Astrocyte of the spinal cord (primary cell): ENCODE results near the gene ACER1.

ENCODE experiments used
- DNase-seq: peaks from one replicate; pipeline ENCODE4 v3.0.0; 2011; ENCODE audit warnings: low read depth, low spot score
- H3K4me3 ChIP-seq: 2 replicates; pipeline ENCODE4 v1.5.1; 2011; ENCODE audit warnings: low read depth, mild to moderate bottlenecking, low read length, moderate library complexity
- CTCF ChIP-seq: IDR thresholded peaks from 2 replicates; pipeline ENCODE4 v1.5.1; 2012; ENCODE audit warnings: low read depth, mild to moderate bottlenecking, low read length, inconsistent platforms
- in situ Hi-C: cut with HindIII; loops from 2 replicates; pipeline ENCODE4 v1.10.0; 2017; ENCODE audit warnings: low sequenced_read_pairs

The ACER1 gene

GRCh38 chr19:6343462-6343861 lies 10.1 kb upstream of the ACER1 start:
- H3K4me3 ChIP-seq: no peak overlapping the region
- in situ Hi-C loops: no loop called here
- DNase-seq: no peak
- no peak for TF ChIP-seq CTCF

- no peak for DNase-seq
- H3K4me3 ChIP-seq: no peak overlapping the region
- no peak for TF ChIP-seq CTCF
- in situ Hi-C loops: no loop called here
Observed at GRCh38 chr19:6340493-6341201, 7.2 kb upstream of the ACER1 start.

GRCh38 chr19:6334490-6335285 lies 1.3 kb upstream of the ACER1 start:
- H3K4me3 ChIP-seq: no peak overlapping the region
- no peak for DNase-seq
- in situ Hi-C loops: no loop called here
- no peak for TF ChIP-seq CTCF

- no peak for DNase-seq
- in situ Hi-C loops: no loop called here
- TF ChIP-seq CTCF: no peak
- no peak overlapping the region for H3K4me3 ChIP-seq
Observed at GRCh38 chr19:6326815-6327214, 6.6 kb downstream of the ACER1 start.

- no peak for TF ChIP-seq CTCF
- no peak for DNase-seq
- in situ Hi-C loops: no loop called here
- no peak overlapping the region for H3K4me3 ChIP-seq
Observed at GRCh38 chr19:6325614-6326013, 7.8 kb downstream of the ACER1 start.

GRCh38 chr19:6324757-6325156 lies 8.7 kb downstream of the ACER1 start:
- DNase-seq: no peak
- H3K4me3 ChIP-seq: no peak overlapping the region
- TF ChIP-seq CTCF: no peak
- in situ Hi-C loops: no loop called here
